Left lung (tissue), 10 donors: Measurements from ENCODE around the gene NDUFV2. TPM values are rescaled to one million over a fixed set of nuclear protein-coding genes. Genes with fewer than 3 reads are reported as not detected.

Experiments used
- ATAC-seq: fragments of 200-7000 bp; cut with Tn5 transposase; one replicate; pipeline ENCODE4 v1.9.1; 2020; ENCODE audit warnings: moderate library complexity
- DNase-seq, 4 donors: peaks; one replicate each; pipeline ENCODE4 v3.0.0-alpha.2; 2013 to 2020
- H3K27ac ChIP-seq, 2 donors: fragments of 200-600 bp; sonication (generic) in 1 of 2; one replicate each; pipeline versions ENCODE4 v1.5.0 to v1.8.0; 2020 to 2021
- H3K27me3 ChIP-seq, 2 donors: fragments of 200-600 bp; sonication (generic) in 1 of 2; one replicate each; pipeline versions ENCODE4 v1.5.0 to v1.8.0; 2020 to 2021
- H3K36me3 ChIP-seq, 2 donors: fragments of 200-600 bp; sonication (generic) in 1 of 2; one replicate each; pipeline versions ENCODE4 v1.5.0 to v1.8.0; 2020 to 2021
- H3K4me1 ChIP-seq, 2 donors: fragments of 200-600 bp; one replicate each; pipeline ENCODE4 v1.8.0; 2021
- H3K4me3 ChIP-seq, 2 donors: fragments of 200-600 bp; sonication (generic) in 1 of 2; one replicate each; pipeline versions ENCODE4 v1.5.0 to v1.8.0; 2020 to 2021; ENCODE audit warnings: mild to moderate bottlenecking in 1 of 2
- H3K9me3 ChIP-seq, 2 donors: fragments of 200-600 bp; sonication (generic) in 1 of 2; one replicate each; pipeline versions ENCODE4 v1.5.0 to v1.8.0; 2020 to 2021
- intact Hi-C, 2 donors: fragments of 100-400 bp; cut with DNase I; formaldehyde crosslinking; loops; one replicate each; pipeline versions ENCODE4 v1.11.2 to v1.14.2; 2022
- polyA plus RNA-seq, 6 donors: library from polyadenylated mRNA; unstranded; fragments of 120-200 nt; gene quantifications; one replicate each; pipeline ENCODE4 v1.2.1, GENCODE V29; 2013; ENCODE audit not compliant: insufficient read length in 6 of 6
- total RNA-seq, 2 donors: library from RNA; stranded (reverse); fragmentation: NEBNext Ultra II Directional; extraction: Animal tissue kit (Norgen Biotek cat#: 25700); gene quantifications; one replicate each; pipeline ENCODE4 v1.2.1, GENCODE V29; 2021
- TF ChIP-seq, protein P1 (sequence below), 2 donors: fragments of 200-600 bp; sonication (generic) in 1 of 2; IDR thresholded peaks; one replicate each; pipeline versions ENCODE4 v1.5.0 to v1.8.0; 2021; ENCODE audit warnings: antibody characterized with exemption in 2 of 2
- donor health status: DM: no; HTN: yes; CAD: no.
- donor health status: DM: no; HTN: no; CAD: no.

The NDUFV2 gene
- total and polyA plus RNA-seq, 8 donors, result 69.1 to 138 (median 93.6) TPM

- ATAC-seq, result no peak
- H3K9me3 ChIP-seq, result no peaks in the 10 kb centered on the region
- no peak overlapping the region for H3K4me3 ChIP-seq
- peaks cover 0 to 18% of the 10 kb centered on the region in 2 donors for H3K36me3 ChIP-seq
- intact Hi-C loops, result no loop called here
- H3K27me3 ChIP-seq, result no peaks in the 10 kb centered on the region
- TF ChIP-seq, protein P1, sequence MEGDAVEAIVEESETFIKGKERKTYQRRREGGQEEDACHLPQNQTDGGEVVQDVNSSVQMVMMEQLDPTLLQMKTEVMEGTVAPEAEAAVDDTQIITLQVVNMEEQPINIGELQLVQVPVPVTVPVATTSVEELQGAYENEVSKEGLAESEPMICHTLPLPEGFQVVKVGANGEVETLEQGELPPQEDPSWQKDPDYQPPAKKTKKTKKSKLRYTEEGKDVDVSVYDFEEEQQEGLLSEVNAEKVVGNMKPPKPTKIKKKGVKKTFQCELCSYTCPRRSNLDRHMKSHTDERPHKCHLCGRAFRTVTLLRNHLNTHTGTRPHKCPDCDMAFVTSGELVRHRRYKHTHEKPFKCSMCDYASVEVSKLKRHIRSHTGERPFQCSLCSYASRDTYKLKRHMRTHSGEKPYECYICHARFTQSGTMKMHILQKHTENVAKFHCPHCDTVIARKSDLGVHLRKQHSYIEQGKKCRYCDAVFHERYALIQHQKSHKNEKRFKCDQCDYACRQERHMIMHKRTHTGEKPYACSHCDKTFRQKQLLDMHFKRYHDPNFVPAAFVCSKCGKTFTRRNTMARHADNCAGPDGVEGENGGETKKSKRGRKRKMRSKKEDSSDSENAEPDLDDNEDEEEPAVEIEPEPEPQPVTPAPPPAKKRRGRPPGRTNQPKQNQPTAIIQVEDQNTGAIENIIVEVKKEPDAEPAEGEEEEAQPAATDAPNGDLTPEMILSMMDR (IDR thresholded peaks at IDR 0.05), result no peak
- no peak for DNase-seq
- peaks cover 31 to 96% of the 10 kb centered on the region in 2 donors for H3K4me1 ChIP-seq
- H3K27ac ChIP-seq, result peak overlapping the region in 1 of 2 donors; percentile 80
Observed at GRCh38 chr18:9115984-9116383, 13.5 kb downstream of the NDUFV2 start.

DNA sequence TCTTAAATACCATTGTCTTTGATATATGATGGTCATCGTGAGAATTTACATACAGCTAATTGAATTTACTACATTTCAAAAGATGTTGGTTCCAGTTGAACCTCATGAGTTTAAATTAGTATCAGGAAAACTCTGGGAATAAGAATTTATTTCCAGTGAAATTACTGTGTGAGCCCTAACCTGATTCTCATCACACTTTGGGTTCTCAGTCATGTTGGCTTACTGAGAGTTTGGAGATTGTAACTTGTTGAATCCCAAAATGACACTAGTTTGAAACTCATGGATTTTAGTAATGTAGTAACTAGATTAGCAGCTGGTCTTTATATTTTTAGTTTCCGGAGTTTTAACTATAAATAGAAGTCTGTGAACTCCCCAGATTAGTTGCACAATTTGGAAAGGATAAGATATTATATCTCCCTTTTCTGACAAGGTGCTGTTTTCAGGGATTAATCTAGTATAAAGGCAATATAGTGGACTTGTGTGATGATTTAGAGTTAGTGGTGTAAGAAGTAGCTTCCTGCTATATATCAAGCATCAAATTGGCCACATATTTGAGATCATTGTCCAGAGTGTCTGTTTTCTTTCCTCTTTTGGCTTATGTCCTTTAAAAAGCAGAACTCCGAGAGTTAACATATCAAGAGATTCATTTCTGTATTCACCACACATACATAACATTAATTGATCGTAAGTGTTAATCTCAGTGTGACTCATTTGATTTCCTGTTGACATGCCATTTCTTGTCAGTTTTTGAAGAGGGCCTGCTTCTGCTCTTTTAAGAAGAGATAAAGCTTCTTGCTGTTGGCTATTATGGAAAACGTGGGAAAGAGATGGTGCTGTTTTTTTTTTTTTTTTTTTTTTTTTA lies 15.7 kb downstream of the NDUFV2 start:
- H3K36me3 ChIP-seq, result peaks cover 0 to 33% of the 10 kb centered on the region in 2 donors
- H3K4me3 ChIP-seq, result no peak overlapping the region
- peak overlapping the region; percentile 80 to 83 for H3K27ac ChIP-seq
- H3K9me3 ChIP-seq, result no peaks in the 10 kb centered on the region
- TF ChIP-seq, protein P1 (IDR thresholded peaks at IDR 0.05), result no peak
- DNase-seq (peak in 1 of 4 donors; percentile 22), ATAC-seq (peak; percentile 7)
- intact Hi-C loops, result no loop called here
- no peaks in the 10 kb centered on the region for H3K27me3 ChIP-seq
- H3K4me1 ChIP-seq, result peaks cover 28 to 94% of the 10 kb centered on the region in 2 donors

DNA sequence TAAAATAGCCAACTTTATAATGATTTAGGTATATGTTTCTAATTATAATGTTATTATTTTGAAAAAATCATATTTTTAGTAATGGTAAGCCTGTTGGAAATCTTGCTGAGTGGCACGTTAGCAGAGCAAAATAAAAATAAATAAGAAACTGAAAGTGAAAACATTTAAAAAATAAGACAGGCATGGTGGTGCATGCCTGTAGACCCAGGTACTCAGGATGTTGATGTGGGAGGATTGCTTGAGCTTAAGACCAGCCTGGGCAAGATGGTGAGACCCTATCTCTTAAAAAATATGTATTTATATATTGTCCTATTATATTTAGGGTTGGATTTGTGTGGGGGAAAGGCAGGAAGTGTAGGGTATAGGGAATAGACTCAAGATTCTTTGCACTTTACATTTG lies 18.3 kb downstream of the NDUFV2 start:
- Histone ChIP-seq H3K4me1 (peaks cover 25 to 68% of the 10 kb centered on the region in 2 donors), H3K4me3 (no peak overlapping the region), H3K36me3 (peaks cover 0 to 45% of the 10 kb centered on the region in 2 donors), H3K27me3 (no peaks in the 10 kb centered on the region), H3K27ac (peak overlapping the region in 1 of 2 donors; percentile 7), H3K9me3 (no peaks in the 10 kb centered on the region)
- intact Hi-C loops, result no loop called here
- TF ChIP-seq, protein P1 (IDR thresholded peaks at IDR 0.05), result no peak
- no peak for ATAC-seq
- DNase-seq, result no peak

DNA sequence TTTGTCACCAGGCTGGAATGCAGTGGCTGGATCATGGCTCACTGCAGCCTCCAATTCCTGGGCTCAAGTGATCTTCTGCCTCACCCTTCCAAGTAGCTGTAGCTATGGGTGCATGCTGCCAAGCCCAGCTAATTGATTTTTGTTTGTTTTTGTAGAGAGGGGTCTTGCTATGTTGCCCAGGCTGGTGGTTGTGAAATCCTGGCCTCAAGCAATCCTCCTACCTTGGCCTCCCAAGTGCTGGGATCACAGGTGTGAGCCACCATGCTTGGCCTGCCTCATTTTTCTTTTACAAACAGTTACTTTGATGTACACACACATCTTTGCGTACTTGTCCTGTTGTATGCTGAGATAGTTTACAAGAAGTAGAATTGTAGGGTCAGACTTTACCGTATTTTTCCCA lies 21.0 kb downstream of the NDUFV2 start:
- no peak overlapping the region for H3K4me3 ChIP-seq
- peaks cover under 1 to 49% of the 10 kb centered on the region in 2 donors for H3K4me1 ChIP-seq
- ATAC-seq (no peak), DNase-seq (no peak)
- no peak overlapping the region for H3K27ac ChIP-seq
- intact Hi-C loops, result no loop called here
- H3K36me3 ChIP-seq, result peaks cover 0 to 73% of the 10 kb centered on the region in 2 donors
- H3K27me3 ChIP-seq, result no peaks in the 10 kb centered on the region
- TF ChIP-seq, protein P1 (IDR thresholded peaks at IDR 0.05), result no peak
- no peaks in the 10 kb centered on the region for H3K9me3 ChIP-seq

- Histone ChIP-seq H3K4me1 (peaks cover 0 to 36% of the 10 kb centered on the region in 2 donors), H3K4me3 (no peak overlapping the region), H3K9me3 (no peaks in the 10 kb centered on the region), H3K27me3 (no peaks in the 10 kb centered on the region), H3K36me3 (peaks cover 0 to 78% of the 10 kb centered on the region in 2 donors), H3K27ac (no peak overlapping the region)
- intact Hi-C loops, result no loop called here
- ATAC-seq (no peak), DNase-seq (no peak)
- TF ChIP-seq, protein P1 (IDR thresholded peaks at IDR 0.05), result no peak
Observed at GRCh38 chr18:9124824-9125223, 22.3 kb downstream of the NDUFV2 start.
